Activated T-cell treated with anti-CD3 and anti-CD28 coated beads, Interleukin-2, amount 50 U/mL, for 24 hours (primary cell): ENCODE measurements around the gene SGMS1.

Source experiments
- DNase-seq: peaks from one replicate; pipeline ENCODE4 v3.0.0-alpha.2; 2020
- H3K27ac Mint-ChIP-seq: 2 replicates; pipeline ENCODE4 v1.8.0; 2020; ENCODE audit warnings: mild to moderate bottlenecking, mixed read lengths
- H3K27me3 Mint-ChIP-seq: 2 replicates; pipeline ENCODE4 v1.8.0; 2020; ENCODE audit warnings: mixed read lengths
- H3K36me3 Mint-ChIP-seq: 2 replicates; pipeline ENCODE4 v1.8.0; 2020; ENCODE audit warnings: low read depth, mixed read lengths
- H3K4me1 Mint-ChIP-seq: 2 replicates; pipeline ENCODE4 v1.8.0; 2020; ENCODE audit warnings: low read depth, mixed read lengths
- H3K4me3 Mint-ChIP-seq: 2 replicates; pipeline ENCODE4 v1.8.0; 2020; ENCODE audit warnings: mild to moderate bottlenecking, moderate library complexity, mixed read lengths
- H3K9me3 Mint-ChIP-seq: 2 replicates; pipeline ENCODE4 v1.8.0; 2020; ENCODE audit warnings: mixed read lengths

SGMS1 gene

GRCh38 chr10:50398823-50399222, 224.9 kb downstream of the SGMS1 start:
- peaks cover 62% of the 10 kb centered on the region for H3K4me1 Mint-ChIP-seq
- H3K27ac Mint-ChIP-seq: no peak overlapping the region

GRCh38 chr10:50398381-50398780, 225.4 kb downstream of the SGMS1 start:
- peaks cover 61% of the 10 kb centered on the region for H3K4me1 Mint-ChIP-seq
- H3K4me3 Mint-ChIP-seq: no peak overlapping the region
- H3K9me3 Mint-ChIP-seq: no peaks in the 10 kb centered on the region
- no peak for DNase-seq
- H3K27ac Mint-ChIP-seq: no peak overlapping the region
- no peaks in the 10 kb centered on the region for H3K27me3 Mint-ChIP-seq
- peaks cover 3% of the 10 kb centered on the region for H3K36me3 Mint-ChIP-seq

More at GRCh38 chr10:50398823-50399222, 224.9 kb downstream of the SGMS1 start:
- no peak for DNase-seq
- Mint-ChIP-seq H3K4me3 (no peak overlapping the region), H3K36me3 (peaks cover 4% of the 10 kb centered on the region), H3K27me3 (no peaks in the 10 kb centered on the region), H3K9me3 (no peaks in the 10 kb centered on the region)

GRCh38 chr10:50397312-50398140, 226.2 kb downstream of the SGMS1 start:
- no peaks in the 10 kb centered on the region for H3K27me3 Mint-ChIP-seq
- H3K36me3 Mint-ChIP-seq: peaks cover 3% of the 10 kb centered on the region
- peak overlapping the region; percentile 88 for H3K27ac Mint-ChIP-seq
- H3K9me3 Mint-ChIP-seq: no peaks in the 10 kb centered on the region
- peaks cover 65% of the 10 kb centered on the region for H3K4me1 Mint-ChIP-seq
- DNase-seq: no peak
- H3K4me3 Mint-ChIP-seq: peak overlapping the region; percentile 37

GRCh38 chr10:50396491-50397311, 227.1 kb downstream of the SGMS1 start:
- no peak for DNase-seq
- Mint-ChIP-seq H3K27me3 (no peaks in the 10 kb centered on the region), H3K27ac (peak overlapping the region; percentile 88), H3K4me1 (peaks cover 65% of the 10 kb centered on the region), H3K4me3 (peak overlapping the region; percentile 55), H3K36me3 (peaks cover 4% of the 10 kb centered on the region), H3K9me3 (no peaks in the 10 kb centered on the region)

GRCh38 chr10:50395851-50396250, 227.9 kb downstream of the SGMS1 start:
- H3K9me3 Mint-ChIP-seq: no peaks in the 10 kb centered on the region
- no peak overlapping the region for H3K27ac Mint-ChIP-seq
- no peaks in the 10 kb centered on the region for H3K27me3 Mint-ChIP-seq
- no peak for DNase-seq
- peaks cover 8% of the 10 kb centered on the region for H3K36me3 Mint-ChIP-seq
- peaks cover 60% of the 10 kb centered on the region for H3K4me1 Mint-ChIP-seq
- H3K4me3 Mint-ChIP-seq: no peak overlapping the region

- H3K4me1 Mint-ChIP-seq: peaks cover 56% of the 10 kb centered on the region
- no peak overlapping the region for H3K4me3 Mint-ChIP-seq
- H3K27ac Mint-ChIP-seq: no peak overlapping the region
- no peak for DNase-seq
- H3K9me3 Mint-ChIP-seq: no peaks in the 10 kb centered on the region
- no peaks in the 10 kb centered on the region for H3K27me3 Mint-ChIP-seq
- peaks cover 11% of the 10 kb centered on the region for H3K36me3 Mint-ChIP-seq
These were observed 228.5 kb downstream of the SGMS1 start for GRCh38 chr10:50395271-50395670.

- Mint-ChIP-seq H3K4me3 (no peak overlapping the region), H3K36me3 (peaks cover 11% of the 10 kb centered on the region), H3K4me1 (peaks cover 56% of the 10 kb centered on the region), H3K9me3 (no peaks in the 10 kb centered on the region), H3K27ac (no peak overlapping the region), H3K27me3 (no peaks in the 10 kb centered on the region)
- DNase-seq: no peak
These were observed 228.9 kb downstream of the SGMS1 start for GRCh38 chr10:50394832-50395231.

GRCh38 chr10:50393784-50394467, 229.8 kb downstream of the SGMS1 start:
- Mint-ChIP-seq H3K36me3 (peaks cover 11% of the 10 kb centered on the region), H3K4me1 (peaks cover 52% of the 10 kb centered on the region), H3K27ac (no peak overlapping the region), H3K9me3 (no peaks in the 10 kb centered on the region), H3K4me3 (no peak overlapping the region), H3K27me3 (no peaks in the 10 kb centered on the region)
- no peak for DNase-seq

- peaks cover 47% of the 10 kb centered on the region for H3K4me1 Mint-ChIP-seq
- H3K27ac Mint-ChIP-seq: no peak overlapping the region
- DNase-seq: no peak
- no peaks in the 10 kb centered on the region for H3K27me3 Mint-ChIP-seq
- H3K9me3 Mint-ChIP-seq: no peaks in the 10 kb centered on the region
- H3K4me3 Mint-ChIP-seq: no peak overlapping the region
- H3K36me3 Mint-ChIP-seq: peaks cover 11% of the 10 kb centered on the region
These were observed 230.6 kb downstream of the SGMS1 start for GRCh38 chr10:50392966-50393718.

GRCh38 chr10:50392426-50392825, 231.3 kb downstream of the SGMS1 start:
- Mint-ChIP-seq H3K27ac (no peak overlapping the region), H3K27me3 (no peaks in the 10 kb centered on the region), H3K4me3 (no peak overlapping the region), H3K36me3 (peaks cover 11% of the 10 kb centered on the region), H3K4me1 (peaks cover 45% of the 10 kb centered on the region), H3K9me3 (no peaks in the 10 kb centered on the region)
- no peak for DNase-seq

- Mint-ChIP-seq H3K27ac (no peak overlapping the region), H3K4me1 (peaks cover 33% of the 10 kb centered on the region), H3K9me3 (no peaks in the 10 kb centered on the region), H3K27me3 (no peaks in the 10 kb centered on the region), H3K4me3 (no peak overlapping the region), H3K36me3 (peaks cover 9% of the 10 kb centered on the region)
- no peak for DNase-seq
These were observed 233.5 kb downstream of the SGMS1 start for GRCh38 chr10:50390302-50390701.

GRCh38 chr10:50388181-50388580, 235.6 kb downstream of the SGMS1 start:
- Mint-ChIP-seq H3K27me3 (no peaks in the 10 kb centered on the region), H3K4me1 (peaks cover 20% of the 10 kb centered on the region), H3K27ac (no peak overlapping the region), H3K36me3 (peaks cover 7% of the 10 kb centered on the region), H3K4me3 (no peak overlapping the region), H3K9me3 (no peaks in the 10 kb centered on the region)
- DNase-seq: no peak

- no peak for DNase-seq
- Mint-ChIP-seq H3K27ac (no peak overlapping the region), H3K9me3 (no peaks in the 10 kb centered on the region), H3K4me1 (peaks cover 18% of the 10 kb centered on the region), H3K4me3 (no peak overlapping the region), H3K27me3 (no peaks in the 10 kb centered on the region), H3K36me3 (peaks cover 7% of the 10 kb centered on the region)
These were observed 236.1 kb downstream of the SGMS1 start for GRCh38 chr10:50387732-50388073.
